ENCODE data around the gene TRAF7. TPM values are rescaled to one million over a fixed set of nuclear protein-coding genes. Genes with fewer than 3 reads are reported as not detected.

Gene TRAF7
- total RNA-seq, 1 donor from 2014 or later: 80.3 TPM

DNA sequence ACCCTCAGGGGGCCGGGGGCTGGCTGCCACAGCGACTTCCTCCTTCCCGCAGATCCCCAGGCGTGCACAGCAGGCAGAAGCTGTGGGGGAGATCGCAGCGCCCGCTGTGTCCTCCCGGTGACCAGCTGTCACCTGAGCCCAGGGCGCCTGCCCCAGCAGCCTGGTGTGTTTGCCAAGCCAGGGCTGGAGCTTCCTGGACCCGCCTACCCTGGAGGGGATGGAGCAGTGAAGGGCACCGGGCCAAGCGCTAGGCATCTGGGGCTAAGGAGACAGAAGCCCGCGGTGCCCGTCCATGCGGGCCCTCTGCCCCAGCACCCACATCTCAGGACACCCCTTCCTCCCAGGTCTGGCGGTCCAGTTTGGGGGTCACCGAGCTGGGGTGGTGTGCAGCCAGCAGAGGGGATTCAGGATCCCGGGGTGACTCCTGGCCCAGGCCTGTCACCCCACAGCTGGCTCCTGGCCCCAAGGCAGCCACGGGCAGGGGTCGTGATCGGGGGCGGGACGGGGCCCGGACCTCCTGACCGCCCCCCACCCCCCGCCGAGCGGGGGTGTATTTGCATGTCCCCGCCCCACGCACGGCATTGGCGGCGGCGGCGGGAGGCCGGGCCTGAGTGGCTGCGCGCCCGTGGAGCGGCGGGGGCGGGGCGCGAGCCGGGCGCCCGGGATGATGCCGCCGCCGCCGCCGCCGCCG is 7.5 kb upstream of the TRAF7 start, which contains the start of gene RAB26:
Gene RAB26, plus strand, starts transcription at position 645 of the 691 bp plus-strand sequence. CDS start 159 bp downstream, outside the sequence.
- Mint-ChIP-seq H3K27me3 (peaks cover 5% of the 10 kb centered on the region), H3K9me3 (no peaks in the 10 kb centered on the region), H3K4me1 (peaks cover 8% of the 10 kb centered on the region), H3K36me3 (ENCODE audit: low read depth) (peaks cover 21% of the 10 kb centered on the region), H3K27ac (no peak within 1 kb of the TSS), H3K4me3 (peak within 1 kb of the TSS; percentile 69)
- DNase-seq: peak; percentile 92
- intact Hi-C loops (cut with micrococcal nuclease): no loop called here

DNA sequence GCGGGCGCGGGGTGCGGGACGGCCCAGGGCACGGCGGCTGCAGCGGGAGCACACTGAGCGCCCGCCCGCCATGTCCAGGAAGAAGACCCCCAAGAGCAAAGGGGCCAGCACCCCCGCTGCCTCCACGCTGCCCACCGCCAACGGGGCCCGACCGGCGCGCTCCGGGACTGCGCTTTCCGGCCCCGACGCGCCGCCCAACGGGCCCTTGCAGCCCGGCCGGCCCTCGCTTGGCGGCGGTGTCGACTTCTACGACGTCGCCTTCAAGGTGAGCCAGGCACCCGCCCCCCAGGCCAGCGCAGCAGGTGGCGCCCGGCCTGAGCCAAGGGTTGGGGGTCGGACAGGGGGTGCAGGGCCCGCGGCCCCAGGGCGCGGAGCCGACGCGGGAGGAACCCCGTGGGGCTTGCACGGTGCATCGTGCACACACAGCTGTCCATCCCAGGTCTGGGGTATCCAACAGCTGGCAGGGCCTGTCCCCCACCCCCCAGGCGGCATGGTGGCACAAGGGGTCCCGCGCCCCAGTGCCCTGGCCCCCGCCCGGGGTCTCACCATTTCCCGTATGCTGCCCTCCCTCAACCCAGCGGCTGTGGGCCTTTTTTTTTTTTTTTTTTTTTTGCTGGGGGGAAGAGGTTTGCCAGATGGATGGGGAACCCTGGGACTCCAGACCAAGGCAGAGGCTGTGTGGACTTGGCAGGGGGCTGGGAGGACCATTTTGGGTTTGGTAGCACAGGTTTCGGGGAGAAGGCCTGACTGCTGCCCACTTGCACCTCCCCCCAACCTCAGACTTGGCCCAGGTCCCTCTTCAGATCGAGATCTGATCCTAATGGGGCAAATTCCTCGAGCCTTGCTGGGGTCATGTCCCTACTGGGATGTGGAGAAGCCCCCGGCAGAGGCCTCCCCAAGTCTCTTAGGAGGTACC is 6.6 kb upstream of the TRAF7 start:
- Mint-ChIP-seq H3K4me3 (peak overlapping the region; percentile 69), H3K27ac (no peak overlapping the region), H3K36me3 (ENCODE audit: low read depth) (peaks cover 29% of the 10 kb centered on the region), H3K27me3 (peaks cover 5% of the 10 kb centered on the region), H3K9me3 (no peaks in the 10 kb centered on the region), H3K4me1 (peaks cover 8% of the 10 kb centered on the region)
- intact Hi-C loops (cut with micrococcal nuclease): no loop called here
- DNase-seq: peak; percentile 78

DNA sequence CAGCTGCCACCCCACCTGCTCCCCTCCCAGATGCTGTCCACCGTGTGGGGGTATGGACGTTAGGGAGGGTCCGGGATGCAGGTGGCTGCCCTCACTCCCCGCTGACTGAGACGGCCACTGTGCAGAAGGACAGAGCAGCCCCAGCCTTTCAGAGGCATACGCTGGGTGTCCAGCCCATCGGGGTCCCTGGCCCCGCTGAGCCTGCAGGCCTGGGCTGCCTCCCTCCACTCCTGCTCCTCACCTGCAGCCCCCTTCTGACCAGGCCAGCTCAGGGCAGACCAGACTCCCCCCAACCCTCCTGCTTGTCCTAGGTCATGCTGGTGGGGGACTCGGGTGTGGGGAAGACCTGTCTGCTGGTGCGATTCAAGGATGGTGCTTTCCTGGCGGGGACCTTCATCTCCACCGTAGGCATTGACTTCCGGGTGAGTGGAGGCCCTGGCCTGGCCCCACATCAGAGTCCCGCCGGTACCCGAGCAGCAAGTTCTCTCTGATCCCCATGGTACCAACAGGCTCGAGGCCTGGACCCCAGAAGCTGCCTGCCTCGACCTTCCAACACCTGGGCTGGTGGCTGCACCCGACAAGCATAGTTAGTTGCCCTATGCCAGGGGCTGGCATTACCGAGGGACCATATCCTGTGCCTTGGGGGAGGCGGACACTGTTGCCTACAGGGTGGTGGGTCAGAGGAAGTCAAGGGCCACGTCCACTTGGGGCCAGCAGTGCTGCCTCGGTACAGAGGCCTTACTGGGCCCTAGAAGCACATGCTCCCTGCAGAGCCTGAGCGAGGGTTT is 5.8 kb upstream of the TRAF7 start:
- Mint-ChIP-seq H3K27ac (no peak overlapping the region), H3K9me3 (no peaks in the 10 kb centered on the region), H3K27me3 (peaks cover 5% of the 10 kb centered on the region), H3K4me3 (peak overlapping the region; percentile 69), H3K36me3 (ENCODE audit: low read depth) (peaks cover 38% of the 10 kb centered on the region), H3K4me1 (peaks cover 8% of the 10 kb centered on the region)
- intact Hi-C loops (cut with micrococcal nuclease): no loop called here
- no peak for DNase-seq

DNA sequence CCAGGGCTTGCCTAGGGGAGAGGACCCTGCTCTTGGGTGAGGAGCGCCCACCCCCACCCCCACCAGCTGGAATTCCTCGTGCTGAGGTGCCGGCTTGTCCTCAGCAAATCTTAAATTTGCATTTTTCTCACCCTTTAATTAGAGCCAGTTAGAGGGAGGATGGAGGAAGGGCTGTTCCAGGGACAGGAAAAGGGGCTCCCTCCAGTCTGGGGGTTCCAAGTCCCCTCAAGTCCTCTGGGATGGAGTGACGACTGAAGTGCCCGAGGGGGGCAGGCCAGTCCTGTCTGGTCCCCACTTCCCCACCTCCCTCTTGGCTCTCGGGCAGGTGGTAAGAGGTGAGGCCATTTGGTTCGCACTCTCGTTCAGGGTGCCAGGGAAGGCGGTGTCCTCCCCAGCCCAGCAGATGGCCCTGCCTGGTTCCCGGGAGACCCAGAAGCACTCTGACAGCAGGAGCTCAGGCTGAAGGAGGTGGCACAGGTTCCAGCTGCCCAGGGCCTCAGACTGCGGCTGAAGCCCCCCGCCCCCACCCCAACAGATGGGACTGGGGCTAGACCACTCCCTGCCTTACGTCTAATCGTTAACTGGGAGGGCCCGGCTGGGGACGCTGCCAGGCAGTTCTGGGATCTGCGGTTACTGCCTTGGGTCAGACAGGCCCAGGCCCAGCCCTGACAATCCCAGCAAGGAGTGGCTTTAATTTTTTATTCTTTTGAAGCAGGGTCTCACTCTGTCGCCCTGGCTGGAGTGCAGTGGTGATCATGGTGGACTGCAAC is 5.0 kb upstream of the TRAF7 start:
- Mint-ChIP-seq H3K36me3 (ENCODE audit: low read depth) (peaks cover 45% of the 10 kb centered on the region), H3K9me3 (no peaks in the 10 kb centered on the region), H3K4me3 (peak overlapping the region; percentile 92), H3K27ac (no peak overlapping the region), H3K4me1 (peaks cover 12% of the 10 kb centered on the region), H3K27me3 (peaks cover 5% of the 10 kb centered on the region)
- intact Hi-C loops (cut with micrococcal nuclease): no loop called here
- DNase-seq: no peak

DNA sequence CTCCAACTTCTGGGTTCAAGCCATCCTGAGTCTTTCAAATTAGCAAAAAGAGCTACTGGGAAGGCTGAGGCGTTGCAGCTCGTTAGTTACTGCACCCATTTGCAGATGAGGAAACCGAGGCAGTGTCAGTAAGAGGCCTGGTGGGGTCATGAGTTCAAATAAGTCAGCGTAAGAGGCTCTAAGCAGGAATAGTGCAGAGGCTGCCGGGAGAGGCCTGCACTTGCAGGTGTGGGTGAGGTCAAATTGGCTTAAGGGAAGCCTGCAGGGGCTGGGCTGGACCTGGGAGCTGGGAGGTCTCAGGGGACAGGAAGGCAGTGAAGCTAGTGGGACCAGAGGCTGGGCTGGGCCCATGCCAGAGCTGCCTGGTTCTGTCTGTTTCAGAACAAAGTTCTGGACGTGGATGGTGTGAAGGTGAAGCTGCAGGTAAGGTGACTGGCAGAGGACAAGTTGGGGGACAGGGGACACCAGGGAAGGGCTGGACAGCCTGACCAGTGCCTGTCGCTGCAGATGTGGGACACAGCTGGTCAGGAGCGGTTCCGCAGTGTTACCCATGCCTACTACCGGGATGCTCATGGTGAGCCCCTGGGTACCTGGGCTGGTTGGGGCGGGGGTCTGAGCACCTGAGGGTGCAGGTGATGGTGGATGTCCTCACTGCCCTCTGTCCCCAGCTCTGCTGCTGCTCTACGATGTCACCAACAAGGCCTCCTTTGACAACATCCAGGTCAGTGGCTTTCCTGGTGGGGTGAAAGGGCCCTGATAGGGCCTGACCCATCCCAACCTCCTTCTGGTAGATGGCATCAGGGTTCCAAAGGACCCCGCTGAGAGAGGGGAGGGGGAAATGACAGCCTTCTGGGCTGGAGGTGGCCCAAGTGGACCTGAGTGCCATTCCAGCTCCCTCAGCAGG is 4.1 kb upstream of the TRAF7 start:
- H3K4me1 Mint-ChIP-seq: peaks cover 15% of the 10 kb centered on the region
- intact Hi-C loops (cut with micrococcal nuclease): no loop called here

DNA sequence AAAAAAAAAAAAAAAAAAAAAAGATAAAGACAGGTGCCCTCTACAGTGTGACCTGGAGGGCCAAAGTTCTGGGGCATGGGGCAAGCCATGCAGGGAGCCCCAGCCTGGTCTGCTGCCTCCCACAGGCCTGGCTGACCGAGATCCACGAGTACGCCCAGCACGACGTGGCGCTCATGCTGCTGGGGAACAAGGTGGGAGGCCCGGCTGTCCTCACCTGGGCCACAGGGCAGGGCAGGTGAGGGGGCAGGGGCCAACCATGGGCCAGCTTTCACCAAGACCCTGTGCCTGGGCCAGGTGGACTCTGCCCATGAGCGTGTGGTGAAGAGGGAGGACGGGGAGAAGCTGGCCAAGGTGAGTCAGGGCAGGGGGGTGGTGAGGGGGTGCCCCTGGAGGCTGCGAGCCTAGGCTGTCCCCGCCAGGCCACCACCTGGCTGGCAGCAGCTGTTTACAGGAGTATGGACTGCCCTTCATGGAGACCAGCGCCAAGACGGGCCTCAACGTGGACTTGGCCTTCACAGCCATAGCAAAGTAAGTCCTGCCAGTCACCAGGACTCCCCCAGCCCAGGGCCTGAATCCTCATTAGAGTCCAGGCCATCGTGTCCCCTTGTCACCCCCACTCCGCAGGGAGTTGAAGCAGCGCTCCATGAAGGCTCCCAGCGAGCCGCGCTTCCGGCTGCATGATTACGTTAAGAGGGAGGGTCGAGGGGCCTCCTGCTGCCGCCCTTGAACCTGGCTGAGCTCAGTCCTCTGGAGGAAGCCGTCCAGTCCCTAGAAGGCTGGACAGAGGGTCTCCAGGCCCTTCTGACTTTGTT is 2.7 kb upstream of the TRAF7 start:
- Mint-ChIP-seq H3K27ac (peak overlapping the region; percentile 92), H3K36me3 (ENCODE audit: low read depth) (peaks cover 47% of the 10 kb centered on the region), H3K4me3 (peak overlapping the region; percentile 92), H3K27me3 (peaks cover 2% of the 10 kb centered on the region), H3K9me3 (no peaks in the 10 kb centered on the region), H3K4me1 (peaks cover 27% of the 10 kb centered on the region)
- DNase-seq: peak; percentile 68
- intact Hi-C loops (cut with micrococcal nuclease): no loop called here

More for the DNA sequence above, 4.1 kb upstream of the TRAF7 start:
- Mint-ChIP-seq H3K9me3 (no peaks in the 10 kb centered on the region), H3K27me3 (peaks cover 5% of the 10 kb centered on the region), H3K27ac (peak overlapping the region; percentile 69), H3K4me3 (peak overlapping the region; percentile 92), H3K36me3 (ENCODE audit: low read depth) (peaks cover 45% of the 10 kb centered on the region)
- DNase-seq: no peak

DNA sequence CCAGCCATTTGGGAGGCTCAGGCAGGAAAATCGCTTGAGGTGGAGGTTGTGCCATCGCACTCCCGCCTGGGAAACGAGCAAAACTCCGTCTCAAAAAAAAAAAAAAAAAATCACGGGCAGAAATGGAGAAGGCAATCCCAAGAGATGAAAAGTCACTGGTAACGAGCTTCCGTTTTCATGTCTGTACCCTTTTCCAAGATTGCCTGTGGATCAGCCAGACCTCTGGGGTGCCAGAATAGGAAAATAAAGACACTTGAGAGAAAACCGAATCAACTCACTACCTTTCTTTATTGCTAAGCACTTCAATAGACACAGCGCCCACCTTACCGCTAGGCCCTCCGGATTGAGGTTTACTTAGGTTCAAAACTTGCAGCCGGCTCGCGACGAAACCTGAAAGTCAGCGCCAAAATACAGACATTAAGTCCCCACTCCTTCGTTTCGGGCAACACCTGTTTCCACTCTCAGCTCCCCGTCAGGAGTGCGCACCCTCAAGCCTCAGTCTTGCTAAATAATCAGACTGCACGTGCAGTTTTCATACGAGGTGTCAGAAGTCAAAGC is 970 bp upstream of the TRAF7 start:
- H3K9me3 Mint-ChIP-seq: no peaks in the 10 kb centered on the region
- H3K36me3 Mint-ChIP-seq (ENCODE audit: low read depth): peaks cover 47% of the 10 kb centered on the region
- peaks cover 32% of the 10 kb centered on the region for H3K4me1 Mint-ChIP-seq
- peak overlapping the region; percentile 92 for H3K4me3 Mint-ChIP-seq
- intact Hi-C loops (cut with micrococcal nuclease): loop anchor here (1.0 to 5.0 kb wide), 8 partner anchors 60 to 598 kb away; partner anchors contain the start of genes ATP6V0C, E4F1, ECI1 and NTHL1
- peak overlapping the region; percentile 92 for H3K27ac Mint-ChIP-seq
- H3K27me3 Mint-ChIP-seq: peaks cover 2% of the 10 kb centered on the region
- no peak for DNase-seq

DNA sequence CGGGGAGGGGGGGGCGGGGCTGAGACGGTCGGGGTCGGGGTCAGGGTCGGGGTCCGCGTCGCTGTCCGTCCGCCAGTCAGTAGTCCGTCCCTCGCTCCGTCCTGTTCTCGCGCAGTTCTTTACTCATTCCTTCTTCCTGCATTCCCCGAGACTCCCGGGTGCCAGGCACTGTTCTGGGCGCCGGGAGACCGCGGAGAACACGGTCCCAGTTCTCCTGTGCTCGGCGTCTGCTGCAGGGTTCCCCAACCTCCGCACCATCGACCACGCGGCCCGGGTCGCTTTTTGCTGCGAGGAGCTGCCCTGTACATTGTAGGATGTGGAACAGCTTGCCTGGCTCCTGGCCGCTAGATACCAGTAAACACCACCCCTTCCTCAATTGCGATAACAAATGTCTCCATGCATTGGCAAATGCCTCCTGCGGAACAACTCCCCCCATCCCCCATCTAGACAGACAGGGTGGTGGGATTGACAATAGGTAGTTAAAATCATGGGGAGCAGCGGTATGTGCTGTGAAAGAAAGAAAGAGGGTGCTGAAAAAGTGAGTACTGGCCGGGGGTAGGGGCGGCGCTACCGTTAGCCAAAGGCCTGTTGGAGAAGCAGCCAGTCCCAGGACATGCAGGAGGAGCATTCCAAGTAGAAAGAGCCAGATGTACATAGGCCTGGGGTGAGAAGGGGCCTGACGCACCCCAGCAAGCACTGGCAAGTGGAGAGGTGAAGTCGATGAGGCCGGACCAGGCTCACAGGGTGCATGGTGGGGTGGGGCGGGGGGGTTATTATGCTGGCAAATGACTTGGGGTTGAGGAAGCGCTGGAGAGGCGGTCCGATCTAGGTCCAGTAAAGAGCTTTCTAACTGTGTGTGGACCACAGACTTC is 631 bp downstream of the TRAF7 start:
- Mint-ChIP-seq H3K36me3 (ENCODE audit: low read depth) (peaks cover 44% of the 10 kb centered on the region), H3K27me3 (no peaks in the 10 kb centered on the region), H3K27ac (peak overlapping the region; percentile 94), H3K4me1 (peaks cover 26% of the 10 kb centered on the region), H3K9me3 (no peaks in the 10 kb centered on the region), H3K4me3 (peak overlapping the region; percentile 92)
- peak; percentile 71 for DNase-seq
- intact Hi-C loops (cut with micrococcal nuclease): loop anchor here (1.0 to 5.0 kb wide), 8 partner anchors 59 to 596 kb away; partner anchors contain the start of genes ATP6V0C, E4F1, ECI1 and NTHL1

DNA sequence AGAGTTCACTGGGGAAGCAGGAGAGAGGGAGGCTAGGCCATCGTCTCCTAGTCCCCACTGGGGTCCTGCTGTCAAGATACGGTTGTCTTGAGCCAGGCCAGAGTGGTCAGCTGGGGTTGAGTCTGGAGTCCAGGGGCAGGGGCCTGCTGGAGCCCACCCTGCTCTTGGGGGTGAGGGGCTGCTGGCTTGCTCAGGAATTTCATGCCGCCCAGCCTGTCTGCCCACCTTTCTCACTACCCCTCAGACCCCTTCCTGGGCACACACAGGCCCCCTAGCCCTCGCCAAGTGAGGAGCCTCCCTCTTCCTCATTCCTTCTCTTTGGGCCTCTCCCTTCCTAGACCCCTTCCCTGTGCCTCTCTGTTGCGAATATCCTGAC is 1.3 kb downstream of the TRAF7 start:
- Mint-ChIP-seq H3K36me3 (ENCODE audit: low read depth) (peaks cover 39% of the 10 kb centered on the region), H3K27me3 (no peaks in the 10 kb centered on the region), H3K9me3 (no peaks in the 10 kb centered on the region), H3K4me1 (peaks cover 24% of the 10 kb centered on the region), H3K4me3 (peak overlapping the region; percentile 92), H3K27ac (peak overlapping the region; percentile 94)
- no peak for DNase-seq
- intact Hi-C loops (cut with micrococcal nuclease): loop anchor here (5.0 kb wide), 3 partner anchors 95 to 595 kb away; partner anchors contain the start of genes ATP6V0C, ECI1 and SRRM2

DNA sequence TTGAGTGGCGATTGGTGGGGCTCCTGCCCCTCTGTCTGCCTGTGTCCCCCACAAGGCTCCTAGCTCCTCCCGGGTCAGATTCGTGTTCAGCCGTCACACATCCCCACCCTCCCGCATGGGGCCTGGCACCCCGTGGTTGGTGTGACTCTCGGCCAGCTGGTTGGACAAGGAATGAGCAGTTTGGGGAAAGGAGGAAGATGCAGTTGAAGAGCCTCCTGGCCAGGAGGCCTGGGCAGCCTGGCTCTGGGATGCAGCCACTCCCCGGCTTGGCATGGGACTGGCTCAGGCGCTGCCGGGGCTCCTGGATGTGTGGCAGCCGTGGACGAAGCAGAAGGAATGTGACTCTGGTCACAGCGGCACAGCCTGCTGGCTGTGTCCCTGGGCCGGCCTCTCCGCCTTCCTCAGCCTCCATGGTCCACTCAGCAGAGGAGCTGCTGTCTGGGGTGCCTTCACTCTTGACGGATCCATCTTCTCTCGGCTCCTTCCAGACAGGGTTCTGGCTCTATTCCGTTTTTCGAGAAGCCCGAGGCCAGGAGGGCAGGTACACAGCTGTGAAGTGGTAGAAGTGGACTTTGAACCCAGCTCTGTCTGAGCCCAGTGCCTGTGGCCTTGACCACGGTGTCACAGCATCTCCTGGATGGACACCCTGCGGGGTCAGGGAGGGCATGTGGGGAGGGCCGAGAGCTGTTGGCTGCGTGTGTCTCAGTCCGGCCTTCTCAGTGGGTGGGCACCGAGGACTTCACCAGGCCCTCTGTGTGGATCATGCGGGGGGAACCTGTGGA is 2.1 kb downstream of the TRAF7 start:
- peak overlapping the region; percentile 94 for H3K27ac Mint-ChIP-seq
- intact Hi-C loops (cut with micrococcal nuclease): loop anchor here (5.0 kb wide), 3 partner anchors 95 to 595 kb away; partner anchors contain the start of genes ATP6V0C, ECI1 and SRRM2

More for the DNA sequence above, 2.1 kb downstream of the TRAF7 start:
- no peak for DNase-seq
- Mint-ChIP-seq H3K27me3 (no peaks in the 10 kb centered on the region), H3K4me1 (peaks cover 24% of the 10 kb centered on the region), H3K36me3 (ENCODE audit: low read depth) (peaks cover 35% of the 10 kb centered on the region), H3K4me3 (peak overlapping the region; percentile 92), H3K9me3 (no peaks in the 10 kb centered on the region)
